NOMO-1 (cell line): ENCODE results near the gene TMBIM6.
A peak's percentile ranks its signal among the peaks of the same experiment; 100 is the strongest.

Source experiments
- DNase-seq, 2 experiments: peaks; one replicate each; lab custom pipeline; 2025; ENCODE audit not compliant: unreplicated experiment in 2 of 2; lab: John Stamatoyannopoulos, UW

The TMBIM6 gene

GRCh38 chr12:49796155-49796554 is 54.8 kb downstream of the TMBIM6 start:
- no peak for DNase-seq

GRCh38 chr12:49796606-49797448 is 55.5 kb downstream of the TMBIM6 start:
- no peak for DNase-seq

DNA sequence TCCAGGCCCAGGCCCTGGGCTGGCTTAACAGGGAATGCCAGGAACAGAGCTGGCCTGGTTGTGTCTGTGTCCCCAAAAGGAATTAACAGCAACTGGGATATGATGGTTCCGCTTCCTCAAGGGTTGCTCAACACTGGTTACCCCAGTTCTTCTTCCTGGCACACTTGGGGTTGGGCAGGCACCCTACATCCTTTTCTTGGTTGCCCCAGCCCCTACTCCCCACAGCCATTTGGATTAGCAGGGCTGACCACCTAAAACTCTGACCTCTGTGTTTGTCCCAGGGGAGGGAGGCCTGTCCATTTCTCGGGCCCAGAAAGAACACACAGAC is 56.1 kb downstream of the TMBIM6 start:
- no peak for DNase-seq

- no peak for DNase-seq
Observed at GRCh38 chr12:49798248-49798647, 56.9 kb downstream of the TMBIM6 start.

DNA sequence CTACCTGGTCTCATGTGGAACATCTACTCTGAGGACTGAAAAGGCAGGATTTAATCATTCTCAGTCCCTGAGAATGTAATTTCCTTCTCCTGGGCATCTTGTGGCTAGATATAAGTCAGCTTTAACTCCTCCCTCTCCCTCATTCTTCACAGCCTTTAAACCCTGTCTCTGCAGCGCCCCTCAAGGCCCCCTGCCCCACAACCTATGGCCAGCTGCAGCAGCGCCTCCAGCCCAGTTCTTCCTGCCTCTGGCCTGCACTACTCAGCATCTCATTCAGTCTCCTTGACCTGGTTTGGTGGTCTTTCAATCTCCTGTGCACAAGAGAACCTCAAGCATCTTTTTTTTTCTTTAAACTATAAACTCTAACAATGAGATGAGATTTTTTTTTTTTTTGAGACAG is 57.6 kb downstream of the TMBIM6 start:
- no peak for DNase-seq

GRCh38 chr12:49800421-49801140 is 59.2 kb downstream of the TMBIM6 start:
- no peak for DNase-seq

DNA sequence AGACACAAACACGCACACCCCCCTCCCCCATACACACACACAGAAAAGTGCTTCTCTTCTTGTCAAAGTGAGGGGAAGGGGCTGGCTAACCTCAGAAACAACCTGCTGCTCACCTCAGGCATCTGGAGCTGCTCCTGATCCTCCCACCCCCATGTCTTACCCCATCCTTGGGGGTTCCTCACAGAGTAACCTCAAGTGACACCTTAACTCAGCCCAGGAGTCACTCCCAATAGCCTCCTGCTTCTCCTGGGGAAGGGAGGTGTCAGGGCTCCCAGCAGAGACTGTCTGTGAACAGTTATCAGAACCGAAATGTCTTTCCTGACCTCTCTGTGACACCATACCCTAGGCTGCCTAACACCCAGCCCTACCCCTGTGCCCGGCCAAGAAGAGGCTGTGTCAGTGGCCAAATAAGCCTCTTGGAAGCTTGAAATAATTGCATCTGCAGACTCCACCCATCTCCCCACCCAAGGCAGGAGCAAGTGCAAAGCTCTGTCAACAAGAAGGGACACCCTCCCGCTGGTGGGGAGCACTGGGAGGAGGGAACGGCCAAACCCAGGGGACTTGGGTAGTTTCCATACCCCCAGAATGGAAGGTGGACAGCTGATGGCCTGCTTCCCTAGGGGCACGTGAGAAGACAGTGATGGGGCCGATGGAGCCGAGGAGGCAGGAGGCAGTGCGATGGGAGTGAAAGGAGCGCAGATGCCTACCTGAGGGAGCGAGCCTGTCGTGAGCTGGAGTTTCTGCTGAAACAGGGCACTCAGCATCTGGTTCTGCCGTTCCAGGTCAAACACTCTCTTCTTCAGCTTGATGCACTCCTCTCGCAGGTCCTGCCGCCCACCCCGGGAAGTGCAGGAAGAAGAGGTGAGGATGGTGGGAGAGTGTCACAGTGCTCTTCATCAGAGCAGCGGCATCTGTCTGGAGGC is 60.0 kb downstream of the TMBIM6 start:
- no peak for DNase-seq

DNA sequence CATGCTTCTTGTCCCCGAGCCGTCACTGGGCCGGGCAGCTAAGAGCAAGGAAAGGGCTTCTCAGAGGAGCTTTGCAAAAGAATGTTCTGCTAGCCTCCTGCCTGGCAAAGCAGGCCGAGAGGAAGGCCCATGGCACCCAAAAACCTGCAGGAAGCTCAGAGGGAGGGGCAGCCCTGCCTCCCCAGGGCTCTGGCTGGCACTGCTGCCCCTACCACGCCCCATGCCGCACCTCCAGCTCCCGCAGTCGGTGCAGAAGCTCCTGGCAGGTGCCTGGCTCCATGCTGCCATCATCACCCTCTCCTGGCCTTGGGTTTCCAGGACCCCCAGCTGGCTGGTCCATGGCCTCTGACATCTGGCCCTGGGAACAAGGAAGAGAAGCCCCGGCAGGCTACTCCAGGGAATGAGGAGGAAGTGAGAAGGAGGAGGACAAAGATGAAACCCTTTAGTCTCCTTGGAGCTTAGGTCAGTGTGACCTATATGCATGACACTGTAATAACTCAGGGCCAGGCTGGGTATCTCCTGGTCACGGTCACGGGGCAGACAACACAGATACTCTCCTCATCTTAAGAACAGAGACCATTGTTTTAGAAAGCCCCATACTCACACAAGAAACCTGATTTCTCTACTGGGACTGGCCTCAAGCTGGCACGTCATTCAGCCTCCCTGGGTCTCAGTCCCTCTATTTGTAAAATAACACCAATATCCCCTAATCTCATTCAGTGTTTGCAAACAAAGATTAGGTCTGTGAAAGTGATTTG is 62.5 kb downstream of the TMBIM6 start:
- no peak for DNase-seq

DNA sequence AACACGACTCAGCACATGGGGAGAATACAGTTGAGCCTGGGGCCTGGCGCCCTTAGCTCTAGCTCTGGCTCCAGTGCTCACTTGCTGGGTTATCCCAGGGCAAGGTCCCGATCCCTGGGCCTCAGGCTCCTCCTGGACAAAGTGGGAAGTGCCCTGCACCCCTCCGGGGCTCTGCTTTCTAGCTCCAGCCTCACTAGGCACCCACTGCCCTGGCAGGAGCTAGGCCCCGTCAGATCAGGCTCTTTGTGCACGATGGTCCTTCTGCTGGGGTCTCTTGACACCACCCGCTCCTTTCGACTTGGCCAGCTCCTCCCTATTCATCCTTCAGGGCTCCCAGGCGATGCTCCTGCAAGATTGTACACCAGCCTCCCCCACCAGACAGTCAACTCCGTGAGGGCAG is 63.5 kb downstream of the TMBIM6 start:
- no peak for DNase-seq

DNA sequence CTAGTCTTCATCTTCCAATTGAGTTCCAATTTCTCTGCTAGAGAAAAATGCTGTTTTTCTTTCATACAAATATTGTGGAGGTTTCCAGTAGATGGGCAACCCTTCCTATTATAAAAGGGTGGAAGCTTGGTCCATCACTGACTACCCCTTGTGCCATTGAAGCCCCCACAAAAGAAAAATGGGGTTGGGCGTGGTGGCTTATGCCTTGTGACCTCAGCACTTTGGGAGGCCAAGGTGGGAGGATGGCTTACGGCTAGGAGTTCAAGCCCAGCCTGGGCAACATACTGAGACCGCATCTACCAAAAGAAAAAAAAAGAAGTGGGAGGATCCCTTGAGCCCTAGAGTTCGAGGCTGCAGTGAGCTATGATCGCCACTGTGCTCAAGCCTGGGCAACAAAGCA is 64.1 kb downstream of the TMBIM6 start:
- no peak for DNase-seq

GRCh38 chr12:49806321-49806813 is 65.0 kb downstream of the TMBIM6 start:
- DNase-seq, result no peak

DNA sequence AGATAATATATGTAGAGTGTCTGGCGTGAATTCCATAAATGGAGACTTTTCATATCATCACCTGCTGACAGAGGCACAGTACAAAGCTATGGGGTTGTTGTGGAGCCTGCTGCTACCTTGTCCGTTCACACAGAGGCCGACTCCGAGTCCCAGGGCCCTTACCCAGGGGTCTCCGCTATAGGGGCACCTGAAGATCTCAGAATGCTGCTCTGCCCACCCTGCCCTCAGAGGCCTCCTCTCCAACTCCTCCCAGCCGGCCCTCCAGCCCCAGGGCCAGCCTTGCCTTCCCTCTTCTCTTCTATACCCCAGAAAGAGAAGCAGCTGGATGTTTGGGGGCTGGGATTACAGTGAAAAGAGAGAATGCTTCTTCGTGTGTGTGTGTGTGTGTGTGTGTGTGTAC is 65.5 kb downstream of the TMBIM6 start:
- DNase-seq, result no peak

DNA sequence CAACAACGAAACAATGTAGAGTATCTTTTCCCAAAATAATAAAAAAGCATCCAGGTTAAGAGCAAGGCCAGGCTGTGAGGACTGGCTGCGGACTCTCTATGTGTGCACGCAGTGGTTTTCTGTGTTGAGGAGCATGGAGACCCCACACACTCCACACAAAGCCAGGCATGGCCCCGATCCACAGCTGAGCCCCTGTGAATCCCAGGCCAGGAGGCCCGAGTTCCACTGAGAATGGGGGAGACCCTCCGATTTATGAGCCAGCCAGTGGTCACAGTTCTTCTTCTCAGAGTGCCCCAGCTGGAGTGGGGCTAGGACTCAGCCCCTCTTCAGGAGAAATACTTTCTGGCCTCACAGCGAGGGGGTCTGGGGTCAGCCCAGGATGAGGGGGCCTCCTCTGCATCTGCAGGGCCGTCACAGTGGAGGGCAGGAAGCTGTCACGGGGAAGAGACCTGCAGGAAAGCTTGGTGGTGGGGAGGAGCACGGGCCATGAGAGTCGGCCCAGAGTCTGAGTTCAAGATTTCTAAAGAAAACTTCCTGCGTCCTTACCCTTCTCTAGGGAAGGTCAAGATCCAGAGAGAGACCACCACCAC is 66.7 kb downstream of the TMBIM6 start:
- DNase-seq, result no peak

DNA sequence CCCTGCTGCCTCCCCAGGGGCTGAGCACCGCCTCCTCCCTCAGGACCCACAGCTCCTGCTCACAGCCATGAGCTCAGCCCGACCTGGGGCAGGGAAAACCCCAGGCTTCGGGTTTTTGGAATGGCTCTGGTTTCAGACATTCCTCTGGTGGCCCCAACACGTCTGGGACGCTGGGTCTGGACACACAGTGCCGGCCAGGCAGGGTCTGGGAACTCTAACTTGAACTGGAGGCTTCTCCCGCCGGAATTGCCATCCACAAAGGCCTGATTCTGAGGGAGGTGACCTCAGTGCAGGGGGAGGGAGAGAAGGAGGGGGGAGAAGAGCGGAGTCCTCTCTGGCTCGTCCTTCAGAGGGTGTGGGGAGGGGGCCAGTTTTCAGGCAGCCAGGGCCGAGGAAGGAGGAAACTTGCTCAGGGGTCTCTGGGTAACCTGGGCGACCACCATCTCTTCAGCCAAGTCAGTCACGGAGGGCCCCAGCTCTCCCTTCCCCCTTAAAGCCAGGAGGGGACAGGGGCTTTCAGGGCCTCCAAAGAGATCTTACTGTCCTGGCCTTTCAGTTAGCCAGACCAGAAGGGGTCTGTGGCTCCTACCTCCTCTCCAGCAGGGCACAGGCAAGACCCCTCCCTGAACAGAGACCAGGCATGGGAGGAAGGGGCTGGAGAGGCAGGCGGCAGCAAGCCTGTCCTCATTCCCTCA is 67.5 kb downstream of the TMBIM6 start:
- DNase-seq, result no peak

GRCh38 chr12:49809381-49809905 is 68.1 kb downstream of the TMBIM6 start:
- no peak for DNase-seq

DNA sequence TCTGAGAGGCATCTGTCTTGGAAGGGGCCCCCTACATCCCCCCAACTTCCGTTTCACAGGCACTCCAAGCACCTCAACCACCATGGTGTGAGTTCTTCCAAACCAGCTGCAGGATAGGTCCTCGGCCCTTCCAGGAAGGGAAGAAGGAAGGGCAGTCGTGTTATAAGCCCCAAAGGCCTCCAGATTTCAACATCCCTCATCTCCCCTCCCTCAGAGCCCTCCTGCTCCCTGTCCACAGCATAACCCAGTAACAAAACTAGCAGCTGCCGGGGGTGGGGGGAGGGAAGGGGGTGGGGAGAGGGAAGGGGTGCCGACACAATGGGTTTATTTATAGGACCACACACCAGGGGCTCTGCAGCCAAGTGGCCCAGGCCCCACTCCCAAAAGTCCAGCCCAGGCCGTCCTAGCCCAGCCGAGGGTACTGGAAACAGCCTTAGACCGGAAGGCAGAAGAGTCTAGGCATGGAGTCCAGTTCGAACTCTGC is 68.6 kb downstream of the TMBIM6 start:
- no peak for DNase-seq

DNA sequence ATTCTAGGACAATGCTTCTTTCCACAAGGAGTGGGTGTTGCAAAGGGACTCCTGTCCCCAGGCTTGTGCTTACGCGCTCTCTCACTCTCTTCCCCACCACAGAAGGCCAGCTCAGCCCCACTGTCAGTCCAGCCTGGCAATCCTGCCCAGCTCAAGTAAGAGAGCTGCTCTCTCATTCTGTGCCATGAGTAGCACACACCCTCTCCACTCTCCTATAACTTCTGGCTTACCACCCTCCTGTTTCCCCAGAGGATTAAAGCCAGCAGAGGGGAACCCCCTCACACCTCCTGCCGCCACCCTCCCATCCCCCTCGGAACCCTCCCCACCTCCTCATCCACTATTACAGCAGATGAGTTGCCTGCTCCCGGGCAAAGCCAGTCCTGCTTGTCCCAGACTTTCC is 69.8 kb downstream of the TMBIM6 start:
- no peak for DNase-seq

DNA sequence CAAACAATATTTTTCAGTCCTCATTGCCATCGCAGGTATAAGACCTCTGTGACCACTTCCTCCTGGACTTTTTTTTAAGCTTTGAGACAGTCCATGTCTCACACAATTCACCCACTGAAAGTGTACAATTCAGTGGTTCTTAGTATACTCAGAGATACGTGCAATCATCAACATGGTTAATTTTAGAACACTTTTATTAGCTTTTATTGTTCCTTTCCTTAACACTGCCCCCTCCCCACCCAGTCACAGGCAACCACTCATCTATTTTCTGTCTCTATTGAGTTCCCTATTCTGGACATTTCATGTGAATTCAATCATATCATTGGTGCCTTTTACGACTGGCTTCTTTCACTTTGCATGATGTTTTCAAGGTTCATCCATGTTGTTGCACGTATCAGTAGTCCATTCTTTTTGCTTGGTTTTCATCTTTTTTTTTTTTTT is 70.6 kb downstream of the TMBIM6 start:
- DNase-seq, result peak; percentile 7 to 20

DNA sequence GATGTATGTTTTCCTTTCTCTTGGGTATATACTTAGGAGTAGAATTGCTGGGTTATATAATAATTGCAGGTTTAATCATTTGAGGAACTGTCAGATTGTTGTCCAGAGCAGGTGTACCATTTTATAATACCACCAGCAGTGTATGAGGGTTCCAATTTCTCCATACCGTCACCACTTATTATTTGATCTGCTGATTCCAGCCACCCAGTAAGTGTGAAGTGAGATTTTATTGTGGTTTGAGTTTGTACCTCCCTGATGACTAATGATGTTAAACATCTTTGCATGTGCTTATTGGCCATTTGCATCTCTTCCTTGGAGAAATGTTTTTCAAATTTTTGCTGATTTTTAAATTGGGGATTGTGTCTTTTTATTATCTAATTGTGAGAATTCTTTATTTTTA is 71.8 kb downstream of the TMBIM6 start:
- DNase-seq, result no peak
